Uterus (tissue), 4 donors: ENCODE results near the gene JADE2. TPM values are rescaled to one million over a fixed set of nuclear protein-coding genes. Genes with fewer than 3 reads are reported as not detected.

Experiments
- DNase-seq, 2 donors: peaks; one replicate each; pipeline ENCODE4 v3.0.0-alpha.2; 2019 to 2020
- H3K27ac ChIP-seq, 2 donors: fragments of 200-600 bp; sonication (generic); 1 replicate in 1 of 2; 2 replicates in 1 of 2; pipeline ENCODE4 v1.5.1; 2016 to 2018
- H3K27me3 ChIP-seq, 2 donors: fragments of 200-600 bp; sonication (generic); one replicate each; pipeline ENCODE4 v1.5.1; 2018 to 2019; ENCODE audit warnings: control low read depth in 1 of 2
- H3K36me3 ChIP-seq, 2 donors: fragments of 200-600 bp; sonication (generic); one replicate each; pipeline ENCODE4 v1.5.1; 2019; ENCODE audit warnings: control low read depth in 1 of 2
- H3K4me1 ChIP-seq, 2 donors: fragments of 200-600 bp; sonication (generic); one replicate each; pipeline ENCODE4 v1.5.1; 2018 to 2019; ENCODE audit warnings: control low read depth in 1 of 2
- H3K4me3 ChIP-seq, 2 donors: fragments of 200-600 bp; sonication (generic); 1 replicate in 1 of 2; 2 replicates in 1 of 2; pipeline ENCODE4 v1.5.1; 2018 to 2019; ENCODE audit warnings: mild to moderate bottlenecking in 1 of 2
- H3K9me3 ChIP-seq, 2 donors: fragments of 200-600 bp; sonication (generic); one replicate each; pipeline ENCODE4 v1.5.1; 2019; ENCODE audit warnings: control low read depth in 1 of 2
- CTCF ChIP-seq, 4 experiments: fragments of 200-600 bp in 2 of 4; fragments of 450-650 bp in 2 of 4; sonication (generic) in 2 of 4; IDR thresholded peaks; one replicate each; pipeline ENCODE4 v1.5.1; 2016 to 2019; ENCODE audit warnings: antibody characterized with exemption in 4 of 4, mild to moderate bottlenecking in 2 of 4, moderate library complexity in 1 of 4
- POLR2A ChIP-seq, 2 donors: fragments of 450-650 bp; IDR thresholded peaks; one replicate each; pipeline ENCODE4 v1.6.1; 2016; ENCODE audit warnings: antibody characterized with exemption in 2 of 2, mild to moderate bottlenecking in 1 of 2, moderate library complexity in 1 of 2
- intact Hi-C: fragments of 100-400 bp; cut with DNase I; formaldehyde crosslinking; loops from one replicate; pipeline ENCODE4 v1.15.1; 2023; ENCODE audit warnings: low total_unique reads
- total RNA-seq, 4 donors: library from RNA; depleted of rRNA in 3 of 4; stranded (reverse); fragments of >200 nt in 3 of 4; gene quantifications; one replicate each; pipeline versions ENCODE4 v1.1.0 to v1.2.4, GENCODE V29; 2014 to 2023
- donor health status: DM: yes; HTN: yes; CAD: no.

JADE2 gene
- total RNA-seq, 4 donors from 2014 or later: 15.8 to 95.8 (median 16.7) TPM

- Histone ChIP-seq H3K4me1 (no peaks in the 10 kb centered on the region), H3K4me3 (no peak overlapping the region), H3K27ac (no peak overlapping the region), H3K9me3 (no peaks in the 10 kb centered on the region), H3K36me3 (no peaks in the 10 kb centered on the region), H3K27me3 (no peaks in the 10 kb centered on the region)
- intact Hi-C loops: no loop called here
- no peak for DNase-seq
- TF ChIP-seq POLR2A (IDR thresholded peaks at IDR 0.05) (no peak), CTCF (IDR thresholded peaks at IDR 0.05) (no peak)
Observed at GRCh38 chr5:134609232-134609851, 83.9 kb downstream of the JADE2 start.

GRCh38 chr5:134610725-134611124 lies 85.3 kb downstream of the JADE2 start:
- H3K4me1 ChIP-seq: no peaks in the 10 kb centered on the region
- no peak for DNase-seq
- H3K9me3 ChIP-seq: no peaks in the 10 kb centered on the region
- H3K36me3 ChIP-seq: no peaks in the 10 kb centered on the region
- TF ChIP-seq POLR2A (IDR thresholded peaks at IDR 0.05) (no peak), CTCF (IDR thresholded peaks at IDR 0.05) (no peak)
- H3K27me3 ChIP-seq: no peaks in the 10 kb centered on the region
- H3K27ac ChIP-seq: no peak overlapping the region
- intact Hi-C loops: no loop called here
- H3K4me3 ChIP-seq: no peak overlapping the region

GRCh38 chr5:134611515-134611914 lies 86.0 kb downstream of the JADE2 start:
- Histone ChIP-seq H3K4me1 (no peaks in the 10 kb centered on the region), H3K4me3 (no peak overlapping the region), H3K9me3 (no peaks in the 10 kb centered on the region), H3K27me3 (no peaks in the 10 kb centered on the region), H3K27ac (no peak overlapping the region), H3K36me3 (no peaks in the 10 kb centered on the region)
- TF ChIP-seq CTCF (IDR thresholded peaks at IDR 0.05): no peak
- TF ChIP-seq POLR2A (IDR thresholded peaks at IDR 0.05): no peak
- intact Hi-C loops: no loop called here
- DNase-seq: no peak

GRCh38 chr5:134614450-134615085 lies 89.1 kb downstream of the JADE2 start:
- no peaks in the 10 kb centered on the region for H3K27me3 ChIP-seq
- TF ChIP-seq POLR2A (IDR thresholded peaks at IDR 0.05): no peak
- TF ChIP-seq CTCF (IDR thresholded peaks at IDR 0.05): no peak
- H3K4me1 ChIP-seq: no peaks in the 10 kb centered on the region
- no peaks in the 10 kb centered on the region for H3K36me3 ChIP-seq
- no peaks in the 10 kb centered on the region for H3K9me3 ChIP-seq
- intact Hi-C loops: no loop called here
- DNase-seq: no peak
- no peak overlapping the region for H3K4me3 ChIP-seq
- H3K27ac ChIP-seq: no peak overlapping the region

GRCh38 chr5:134620634-134621033 lies 95.2 kb downstream of the JADE2 start:
- TF ChIP-seq CTCF (IDR thresholded peaks at IDR 0.05): no peak
- no peaks in the 10 kb centered on the region for H3K36me3 ChIP-seq
- no peak for DNase-seq
- no peak overlapping the region for H3K4me3 ChIP-seq
- no peaks in the 10 kb centered on the region for H3K4me1 ChIP-seq
- intact Hi-C loops: no loop called here
- H3K9me3 ChIP-seq: no peaks in the 10 kb centered on the region
- no peak overlapping the region for H3K27ac ChIP-seq
- no peaks in the 10 kb centered on the region for H3K27me3 ChIP-seq
